Activated CD8-positive, alpha-beta memory T cell treated with anti-CD3 and anti-CD28 coated beads for 48 hours (primary cell): ENCODE measurements around the gene APOA4.

Experiments used
- DNase-seq, 3 experiments: peaks; one replicate each; pipeline ENCODE4 v3.0.0-alpha.2; 2020; ENCODE audit warnings: low read depth in 2 of 3, low spot score in 2 of 3

APOA4 gene

GRCh38 chr11:116831790-116832349, 8.8 kb upstream of the APOA4 start:
- no peak for DNase-seq

GRCh38 chr11:116830184-116830912, 7.2 kb upstream of the APOA4 start:
- DNase-seq: no peak

GRCh38 chr11:116829525-116830183, 6.5 kb upstream of the APOA4 start, which contains the start of gene APOC3:
APOC3 (plus strand) TSS chr11:116829907; CDS start chr11:116830583, 676 bp downstream.
- no peak for DNase-seq

GRCh38 chr11:116828632-116829524, 5.8 kb upstream of the APOA4 start:
- no peak for DNase-seq

GRCh38 chr11:116827461-116827860, 4.4 kb upstream of the APOA4 start:
- DNase-seq: no peak

GRCh38 chr11:116826751-116827431, 3.8 kb upstream of the APOA4 start:
- DNase-seq: no peak

- no peak for DNase-seq
These were observed 3.0 kb upstream of the APOA4 start for GRCh38 chr11:116825854-116826750.

- DNase-seq: no peak
These were observed 2.3 kb upstream of the APOA4 start for GRCh38 chr11:116825434-116825833.

- DNase-seq: no peak
These were observed 529 bp downstream of the APOA4 start for GRCh38 chr11:116822575-116822974.

- no peak for DNase-seq
These were observed 1.8 kb downstream of the APOA4 start for GRCh38 chr11:116821050-116821918.

- DNase-seq: no peak
These were observed 4.1 kb downstream of the APOA4 start for GRCh38 chr11:116819049-116819448.

- no peak for DNase-seq
These were observed 8.6 kb downstream of the APOA4 start for GRCh38 chr11:116814502-116814901.

- DNase-seq: no peak
These were observed 9.2 kb downstream of the APOA4 start for GRCh38 chr11:116813781-116814471.

GRCh38 chr11:116813170-116813569, 9.9 kb downstream of the APOA4 start:
- DNase-seq: no peak

GRCh38 chr11:116812109-116812508, 11.0 kb downstream of the APOA4 start:
- no peak for DNase-seq

GRCh38 chr11:116811194-116811593, 11.9 kb downstream of the APOA4 start:
- DNase-seq: no peak

GRCh38 chr11:116808262-116809175, 14.6 kb downstream of the APOA4 start:
- no peak for DNase-seq
